Right lobe of liver (tissue), 4 donors: ENCODE results near the gene MPHOSPH9.
"Not testable (repeated sequence)": the region's sequence is repeated elsewhere in the genome, so short reads cannot be mapped to it uniquely, and the experiment has no call there.

Experiments
- CTCF ChIP-seq, 4 donors: fragments of 200-600 bp in 3 of 4; fragments of 450-650 bp in 1 of 4; IDR thresholded peaks; one replicate each; pipeline versions ENCODE4 v1.5.1 to v1.8.0; 2016 to 2022; ENCODE audit warnings: antibody characterized with exemption in 4 of 4, mild to moderate bottlenecking in 2 of 4
- POLR2A ChIP-seq: fragments of 450-650 bp; IDR thresholded peaks from one replicate; pipeline ENCODE4 v1.6.1; 2017; ENCODE audit warnings: antibody characterized with exemption, mild to moderate bottlenecking
- donor health status: DM: no; HTN: no; CAD: no.
- donor health status: DM: no; HTN: no; CAD: no.
- donor health status: DM: no; HTN: yes; CAD: no.

- TF ChIP-seq CTCF (IDR thresholded peaks at IDR 0.05); POLR2A: not testable (repeated sequence)
Measured at GRCh38 chr12:123248129-123248528, 15.2 kb upstream of the MPHOSPH9 start.
